HepG2 (cell line): ENCODE results near the gene PRKAR1B. TPM values are rescaled to one million over a fixed set of nuclear protein-coding genes. Genes with fewer than 3 reads are reported as not detected.

Experiments
- ATAC-seq: fragments of 200-7000 bp; cut with Tn5 transposase; 3 replicates; pipeline ENCODE4 v1.9.1; 2020; ENCODE audit warnings: mild to moderate bottlenecking, moderate library complexity
- BruUV-seq: library from RNA; stranded (reverse); fragments of 400-500 nt; replicated peaks from 2 replicates; lab custom pipeline; 2021; lab: Mats Ljungman, UMichigan
- CTCF ChIA-PET: fragments of 300-600 bp; formaldehyde crosslinking; extraction: SDS; loops from one replicate; lab custom pipeline; 2021; ENCODE audit warnings: low total read pairs, inconsistent platforms, low intra/inter-chr PET ratio; lab: Yijun Ruan, JAX
- POLR2A ChIA-PET: fragments of 350-600 bp; sonication (Branson Sonifier 250); formaldehyde crosslinking; loops from one replicate; lab custom pipeline; 2020; ENCODE audit warnings: antibody characterized with exemption, inconsistent platforms; lab: Yijun Ruan, JAX
- DNase-seq: peaks from one replicate; pipeline ENCODE4 v3.0.0-alpha.2; 2015; ENCODE audit warnings: low spot score
- FAIRE-seq: peaks from 3 replicates; lab custom pipeline; 2011; peaks lifted over from hg19 to GRCh38; lab: Jason Lieb, UNC
- H2AFZ ChIP-seq: one replicate; pipeline ENCODE4 v1.6.1; 2011; ENCODE audit warnings: low read length, inconsistent platforms
- H3K27ac ChIP-seq: fragments of 300-600 bp; 3 replicates; pipeline ENCODE4 v1.8.0; 2011; ENCODE audit warnings: mixed run types, mild to moderate bottlenecking, mixed read lengths, low read length, inconsistent platforms; ENCODE audit not compliant: insufficient read depth; ENCODE audit errors: extremely low read length
- H3K27me3 ChIP-seq, 2 experiments: fragments of 200-600 bp in 1 of 2; 2 replicates in 1 of 2; 3 replicates in 1 of 2; pipeline versions ENCODE4 v1.6.0 to v1.8.0; 2011; ENCODE audit warnings: low read length in 2 of 2, mild to moderate bottlenecking in 2 of 2, moderate library complexity in 2 of 2, inconsistent platforms in 1 of 2; ENCODE audit not compliant: insufficient read depth in 2 of 2, control insufficient read depth in 1 of 2
- H3K36me3 ChIP-seq, 2 experiments: fragments of 200-600 bp in 1 of 2; replicated peaks in 1 of 2; 2 replicates in 1 of 2; 3 replicates in 1 of 2; pipeline versions ENCODE4 v1.5.1 to v1.8.0; 2011; ENCODE audit warnings: low read length in 2 of 2, inconsistent platforms in 1 of 2; ENCODE audit not compliant: insufficient read depth in 2 of 2, control insufficient read depth in 1 of 2
- H3K4me1 ChIP-seq: 2 replicates; pipeline ENCODE4 v1.5.1; 2012; ENCODE audit warnings: low read length, inconsistent platforms; ENCODE audit not compliant: insufficient read depth
- H3K4me2 ChIP-seq: 2 replicates; pipeline ENCODE4 v1.6.0; 2011; ENCODE audit warnings: low read depth, low read length, inconsistent platforms
- H3K4me3 ChIP-seq, 3 experiments: fragments of 200-600 bp in 1 of 3; sonication (generic), shearing (Covaris generic) in 1 of 3; replicated peaks in 1 of 3; 2 replicates each; pipeline ENCODE4 v1.5.1; 2011 to 2016; ENCODE audit warnings: low read length in 3 of 3, inconsistent platforms in 2 of 3, low read depth in 2 of 3, mild to moderate bottlenecking in 2 of 3, control low read depth in 1 of 3, mixed read lengths in 1 of 3; ENCODE audit not compliant: insufficient read depth in 1 of 3
- H3K79me2 ChIP-seq: one replicate; pipeline ENCODE4 v1.6.1; 2011; ENCODE audit warnings: low read length, inconsistent platforms; ENCODE audit not compliant: insufficient read depth
- H3K9ac ChIP-seq: 2 replicates; pipeline ENCODE4 v1.6.0; 2011; ENCODE audit warnings: mild to moderate bottlenecking, low read depth, low read length, inconsistent platforms; ENCODE audit not compliant: insufficient read depth
- H3K9me3 ChIP-seq: 2 replicates; pipeline ENCODE4 v1.5.1; 2012; ENCODE audit warnings: mild to moderate bottlenecking, low read length
- H4K20me1 ChIP-seq: 2 replicates; pipeline ENCODE4 v1.6.0; 2011; ENCODE audit warnings: inconsistent platforms, mild to moderate bottlenecking, low read length, moderate library complexity; ENCODE audit not compliant: insufficient read depth
- JARID2 ChIP-seq: sonication (generic); formaldehyde crosslinking; IDR thresholded peaks from 2 replicates; pipeline ENCODE4 v1.8.1; 2023; ENCODE audit warnings: missing genetic modification reagents, inconsistent platforms; ENCODE audit not compliant: insufficient replicate concordance
- SIX4 ChIP-seq: sonication (generic); formaldehyde crosslinking; IDR thresholded peaks from 2 replicates; pipeline ENCODE4 v1.4.0; 2020; ENCODE audit warnings: missing genetic modification reagents
- ZNF598 ChIP-seq: sonication (generic); formaldehyde crosslinking; IDR thresholded peaks from 2 replicates; pipeline ENCODE4 v1.5.1; 2020; ENCODE audit warnings: mild to moderate bottlenecking, missing genetic modification reagents, borderline replicate concordance
- ZNF709 ChIP-seq: sonication (generic); formaldehyde crosslinking; IDR thresholded peaks from 2 replicates; pipeline ENCODE4 v1.5.0; 2020; ENCODE audit warnings: mild to moderate bottlenecking, missing genetic modification reagents
- WGBS: methylation state at CpG from one replicate; pipeline ENCODE4 v1.1.6; 2017; ENCODE audit warnings: low lambda C conversion rate; 5-methylcytosine and 5-hydroxymethylcytosine counted together
- in situ Hi-C: cut with HindIII; loops from 2 replicates; pipeline ENCODE4 v1.10.0; 2017; ENCODE audit warnings: low pct_unique_long_range_greater_than_20kb; ENCODE audit not compliant: extremely low pct_ligation_motif_present
- intact Hi-C: fragments of 100-400 bp; cut with micrococcal nuclease; formaldehyde crosslinking; loops from one replicate; pipeline ENCODE4 v1.10.0; 2022; ENCODE audit not compliant: unreplicated experiment
- polyA plus RNA-seq, 8 experiments: library from polyadenylated mRNA; depleted of rRNA in 3 of 8; stranded (reverse) in 7 of 8; unstranded in 1 of 8; fragments of >200 nt; fragmentation: Illumina TruSeq in 4 of 8; extraction: Trizol in 4 of 8; gene quantifications; 2 replicates each; pipeline versions ENCODE4 v1.2.1 to v1.2.3, GENCODE V29; 2011 to 2016; ENCODE audit warnings: low read depth in 4 of 8, missing spikeins in 1 of 8, mixed read lengths in 1 of 8; ENCODE audit not compliant: insufficient read depth in 1 of 8
- total RNA-seq, 5 experiments: library from RNA; depleted of rRNA; stranded (reverse); fragments of >200 nt; fragmentation: Illumina TruSeq; extraction: Trizol; gene quantifications; 2 replicates each; pipeline ENCODE4 v1.2.3, GENCODE V29; 2016; ENCODE audit warnings: low read depth in 1 of 5
- TF ChIP-seq, protein P1 (sequence below): sonication (generic); formaldehyde crosslinking; IDR thresholded peaks from 2 replicates; pipeline ENCODE4 v1.4.0; 2020; ENCODE audit warnings: missing genetic modification reagents
- TF ChIP-seq, protein P2 (sequence below): sonication (generic); formaldehyde crosslinking; IDR thresholded peaks from 2 replicates; pipeline ENCODE4 v1.4.0; 2020; ENCODE audit warnings: mild to moderate bottlenecking, missing genetic modification reagents

Gene PRKAR1B
- total and polyA plus RNA-seq, 2 of the 13 experiments (the other 11 are each of a cell fraction or from before 2014, with no cell fraction given), result 7.9 to 28.2 TPM

GRCh38 chr7:772392-772791, 45.3 kb upstream of the PRKAR1B start:
- H3K27ac ChIP-seq, result no peak overlapping the region
- H3K9me3 ChIP-seq, result no peaks in the 10 kb centered on the region
- DNase-seq, result no peak
- TF ChIP-seq ZNF598 (CRISPR knock-in tag) (no peak), SIX4 (CRISPR knock-in tag) (no peak), JARID2 (CRISPR knock-in tag) (no peak), ZNF709 (CRISPR knock-in tag) (no peak)
- TF ChIP-seq, protein P1, sequence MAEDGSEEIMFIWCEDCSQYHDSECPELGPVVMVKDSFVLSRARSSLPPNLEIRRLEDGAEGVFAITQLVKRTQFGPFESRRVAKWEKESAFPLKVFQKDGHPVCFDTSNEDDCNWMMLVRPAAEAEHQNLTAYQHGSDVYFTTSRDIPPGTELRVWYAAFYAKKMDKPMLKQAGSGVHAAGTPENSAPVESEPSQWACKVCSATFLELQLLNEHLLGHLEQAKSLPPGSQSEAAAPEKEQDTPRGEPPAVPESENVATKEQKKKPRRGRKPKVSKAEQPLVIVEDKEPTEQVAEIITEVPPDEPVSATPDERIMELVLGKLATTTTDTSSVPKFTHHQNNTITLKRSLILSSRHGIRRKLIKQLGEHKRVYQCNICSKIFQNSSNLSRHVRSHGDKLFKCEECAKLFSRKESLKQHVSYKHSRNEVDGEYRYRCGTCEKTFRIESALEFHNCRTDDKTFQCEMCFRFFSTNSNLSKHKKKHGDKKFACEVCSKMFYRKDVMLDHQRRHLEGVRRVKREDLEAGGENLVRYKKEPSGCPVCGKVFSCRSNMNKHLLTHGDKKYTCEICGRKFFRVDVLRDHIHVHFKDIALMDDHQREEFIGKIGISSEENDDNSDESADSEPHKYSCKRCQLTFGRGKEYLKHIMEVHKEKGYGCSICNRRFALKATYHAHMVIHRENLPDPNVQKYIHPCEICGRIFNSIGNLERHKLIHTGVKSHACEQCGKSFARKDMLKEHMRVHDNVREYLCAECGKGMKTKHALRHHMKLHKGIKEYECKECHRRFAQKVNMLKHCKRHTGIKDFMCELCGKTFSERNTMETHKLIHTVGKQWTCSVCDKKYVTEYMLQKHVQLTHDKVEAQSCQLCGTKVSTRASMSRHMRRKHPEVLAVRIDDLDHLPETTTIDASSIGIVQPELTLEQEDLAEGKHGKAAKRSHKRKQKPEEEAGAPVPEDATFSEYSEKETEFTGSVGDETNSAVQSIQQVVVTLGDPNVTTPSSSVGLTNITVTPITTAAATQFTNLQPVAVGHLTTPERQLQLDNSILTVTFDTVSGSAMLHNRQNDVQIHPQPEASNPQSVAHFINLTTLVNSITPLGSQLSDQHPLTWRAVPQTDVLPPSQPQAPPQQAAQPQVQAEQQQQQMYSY (CRISPR knock-in tag), result no peak
- TF ChIP-seq, protein P2, sequence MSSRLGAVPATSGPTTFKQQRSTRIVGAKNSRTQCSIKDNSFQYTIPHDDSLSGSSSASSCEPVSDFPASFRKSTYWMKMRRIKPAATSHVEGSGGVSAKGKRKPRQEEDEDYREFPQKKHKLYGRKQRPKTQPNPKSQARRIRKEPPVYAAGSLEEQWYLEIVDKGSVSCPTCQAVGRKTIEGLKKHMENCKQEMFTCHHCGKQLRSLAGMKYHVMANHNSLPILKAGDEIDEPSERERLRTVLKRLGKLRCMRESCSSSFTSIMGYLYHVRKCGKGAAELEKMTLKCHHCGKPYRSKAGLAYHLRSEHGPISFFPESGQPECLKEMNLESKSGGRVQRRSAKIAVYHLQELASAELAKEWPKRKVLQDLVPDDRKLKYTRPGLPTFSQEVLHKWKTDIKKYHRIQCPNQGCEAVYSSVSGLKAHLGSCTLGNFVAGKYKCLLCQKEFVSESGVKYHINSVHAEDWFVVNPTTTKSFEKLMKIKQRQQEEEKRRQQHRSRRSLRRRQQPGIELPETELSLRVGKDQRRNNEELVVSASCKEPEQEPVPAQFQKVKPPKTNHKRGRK (CRISPR knock-in tag), result no peak
- intact Hi-C loops (no loop called here), in situ Hi-C loops (no loop called here)
- H3K27me3 ChIP-seq, result no peaks in the 10 kb centered on the region
- no peaks in the 10 kb centered on the region for H3K79me2 ChIP-seq
- 100% methylated on average over 2 of the region's 13 CpGs for WGBS
- peaks cover 7 to 59% of the 10 kb centered on the region in 2 experiments; a peak in 4 of 5 replicates for H3K36me3 ChIP-seq
- H4K20me1 ChIP-seq, result 0 out of 2 replicates have a peak, but pooled peaks cover 2% of the 10 kb centered on the region
- peaks cover 8% of the 10 kb centered on the region for H3K4me1 ChIP-seq
- ATAC-seq, result no peak
- no peak overlapping the region for H3K4me3 ChIP-seq
- H3K9ac ChIP-seq, result no peak overlapping the region
- H2AFZ ChIP-seq, result no peak overlapping the region
- ChIA-PET CTCF (no interaction called here), POLR2A (no interaction called here)
- no TSS peak for BruUV-seq
- no peak overlapping the region for H3K4me2 ChIP-seq
- FAIRE-seq, result no peak
